Nephron progenitor cell (in vitro differentiated cells): ENCODE data around the gene ZNF771.

ENCODE experiments used
- DNase-seq: peaks from one replicate; pipeline ENCODE4 v3.0.0; 2021
- H3K27ac Mint-ChIP-seq: 2 replicates; pipeline ENCODE4 v1.8.0; 2021; ENCODE audit warnings: mild to moderate bottlenecking, moderate library complexity, mixed read lengths
- H3K27me3 Mint-ChIP-seq: 2 replicates; pipeline ENCODE4 v1.8.0; 2021; ENCODE audit warnings: mild to moderate bottlenecking, low read depth, mixed read lengths; ENCODE audit not compliant: poor library complexity
- H3K36me3 Mint-ChIP-seq: 2 replicates; pipeline ENCODE4 v1.8.0; 2021; ENCODE audit warnings: low read depth, mixed read lengths
- H3K4me1 Mint-ChIP-seq: 2 replicates; pipeline ENCODE4 v1.8.0; 2021; ENCODE audit warnings: mixed read lengths
- H3K4me3 Mint-ChIP-seq: 2 replicates; pipeline ENCODE4 v1.8.0; 2021; ENCODE audit warnings: mild to moderate bottlenecking, moderate library complexity, mixed read lengths
- H3K9me3 Mint-ChIP-seq: 2 replicates; pipeline ENCODE4 v1.8.0; 2021; ENCODE audit warnings: mild to moderate bottlenecking, moderate library complexity, mixed read lengths
- CTCF ChIP-seq: fragments of 200-600 bp; sonication (generic); IDR thresholded peaks from 2 replicates; pipeline ENCODE4 v1.5.0; 2021; ENCODE audit warnings: antibody characterized with exemption

Gene ZNF771

GRCh38 chr16:30378236-30379157 is 28.9 kb upstream of the ZNF771 start:
- DNase-seq: peak; percentile 100
- H3K36me3 Mint-ChIP-seq: peaks cover 5% of the 10 kb centered on the region
- H3K27me3 Mint-ChIP-seq: peaks cover under 1% of the 10 kb centered on the region

GRCh38 chr16:30379158-30379783 is 28.1 kb upstream of the ZNF771 start:
- Mint-ChIP-seq H3K4me1 (peaks cover 78% of the 10 kb centered on the region), H3K27ac (peak overlapping the region; percentile 98), H3K36me3 (peaks cover 5% of the 10 kb centered on the region), H3K4me3 (peak overlapping the region; percentile 86), H3K27me3 (peaks cover 4% of the 10 kb centered on the region), H3K9me3 (no peaks in the 10 kb centered on the region)
- TF ChIP-seq CTCF: no peak
- DNase-seq: no peak

More at GRCh38 chr16:30378236-30379157, 28.9 kb upstream of the ZNF771 start:
- Mint-ChIP-seq H3K27ac (peak overlapping the region; percentile 100), H3K4me3 (peak overlapping the region; percentile 86), H3K4me1 (peaks cover 74% of the 10 kb centered on the region), H3K9me3 (no peaks in the 10 kb centered on the region)
- TF ChIP-seq CTCF: no peak

GRCh38 chr16:30380072-30380802 is 27.2 kb upstream of the ZNF771 start:
- no peak for DNase-seq
- H3K4me1 Mint-ChIP-seq: peaks cover 70% of the 10 kb centered on the region
- peaks cover 5% of the 10 kb centered on the region for H3K36me3 Mint-ChIP-seq
- TF ChIP-seq CTCF: no peak
- peaks cover 4% of the 10 kb centered on the region for H3K27me3 Mint-ChIP-seq
- peak overlapping the region; percentile 98 for H3K27ac Mint-ChIP-seq
- H3K4me3 Mint-ChIP-seq: peak overlapping the region; percentile 86
- H3K9me3 Mint-ChIP-seq: no peaks in the 10 kb centered on the region

GRCh38 chr16:30380803-30381208 is 26.6 kb upstream of the ZNF771 start:
- TF ChIP-seq CTCF: no peak
- H3K4me1 Mint-ChIP-seq: peaks cover 64% of the 10 kb centered on the region
- H3K27ac Mint-ChIP-seq: peak overlapping the region; percentile 98
- no peak for DNase-seq
- H3K27me3 Mint-ChIP-seq: peaks cover 4% of the 10 kb centered on the region
- peak overlapping the region; percentile 52 for H3K4me3 Mint-ChIP-seq
- H3K36me3 Mint-ChIP-seq: peaks cover 9% of the 10 kb centered on the region
- peaks cover 4% of the 10 kb centered on the region for H3K9me3 Mint-ChIP-seq

GRCh38 chr16:30381291-30382041 is 25.9 kb upstream of the ZNF771 start:
- no peak overlapping the region for H3K4me3 Mint-ChIP-seq
- DNase-seq: peak; percentile 53
- TF ChIP-seq CTCF: no peak
- H3K4me1 Mint-ChIP-seq: peaks cover 60% of the 10 kb centered on the region
- peaks cover 9% of the 10 kb centered on the region for H3K36me3 Mint-ChIP-seq
- H3K27ac Mint-ChIP-seq: peak overlapping the region; percentile 98
- H3K9me3 Mint-ChIP-seq: peaks cover 4% of the 10 kb centered on the region
- peaks cover 4% of the 10 kb centered on the region for H3K27me3 Mint-ChIP-seq
